K562 (cell line): ENCODE data around the gene ERAL1. TPM values are rescaled to one million over a fixed set of nuclear protein-coding genes. Genes with fewer than 3 reads are reported as not detected.
A peak's percentile ranks its signal among the peaks of the same experiment; 100 is the strongest.

Experiments
- ATAC-seq: fragments of 200-7000 bp; cut with Tn5 transposase; 3 replicates; pipeline ENCODE4 v1.9.1; 2020; ENCODE audit warnings: moderate library complexity
- BruUV-seq: library from RNA; stranded (reverse); fragments of 400-500 nt; replicated peaks from 2 replicates; lab custom pipeline; 2021; lab: Mats Ljungman, UMichigan
- CTCF ChIA-PET: fragments of 300-600 bp; formaldehyde crosslinking; extraction: SDS; loops from one replicate; lab custom pipeline; 2021; ENCODE audit warnings: low intra/inter-chr PET ratio; lab: Yijun Ruan, JAX
- POLR2A ChIA-PET: fragments of 300-600, 350-650 bp; sonication (Branson Sonifier 250); formaldehyde crosslinking; extraction: SDS; loops from one replicate; lab custom pipeline; 2021; ENCODE audit warnings: antibody characterized with exemption, inconsistent platforms; lab: Yijun Ruan, JAX
- DNase-seq, 4 experiments: peaks; one replicate each; pipeline versions ENCODE4 v3.0.0 to v3.0.0-alpha.2; 2011 to 2018; ENCODE audit warnings: low spot score in 3 of 4, mixed read lengths in 3 of 4; ENCODE audit errors: extremely low read depth in 1 of 4
- FAIRE-seq: peaks from 2 replicates; lab custom pipeline; 2011; peaks lifted over from hg19 to GRCh38; lab: Jason Lieb, UNC
- H2AFZ ChIP-seq: 2 replicates; pipeline ENCODE4 v1.6.0; 2011; ENCODE audit warnings: low read depth, low read length, control low read depth, inconsistent platforms
- H3K27ac ChIP-seq: fragments of 200-600 bp; 3 replicates; pipeline ENCODE4 v1.8.0; 2011; ENCODE audit warnings: low read depth, mild to moderate bottlenecking, control low read depth, inconsistent platforms, low read length, moderate library complexity, mixed read lengths; ENCODE audit errors: extremely low read depth
- H3K27me3 ChIP-seq, 2 experiments: fragments of 300-600 bp in 1 of 2; 2 replicates in 1 of 2; 3 replicates in 1 of 2; pipeline versions ENCODE4 v1.6.0 to v1.8.0; 2011; ENCODE audit warnings: inconsistent platforms in 2 of 2, low read length in 2 of 2, mild to moderate bottlenecking in 1 of 2, mixed read lengths in 1 of 2, moderate library complexity in 1 of 2; ENCODE audit not compliant: control insufficient read depth in 2 of 2, insufficient read depth in 2 of 2
- H3K36me3 ChIP-seq: fragments of 300-600 bp; 3 replicates; pipeline ENCODE4 v1.8.0; 2011; ENCODE audit warnings: mild to moderate bottlenecking, low read length, inconsistent platforms; ENCODE audit not compliant: control insufficient read depth, insufficient read depth
- H3K4me1 ChIP-seq, 2 experiments: fragments of 200-600 bp in 1 of 2; replicated peaks in 1 of 2; 2 replicates in 1 of 2; 3 replicates in 1 of 2; pipeline versions ENCODE4 v1.5.1 to v1.8.0; 2011; ENCODE audit warnings: inconsistent platforms in 2 of 2, low read length in 2 of 2, mild to moderate bottlenecking in 1 of 2, mixed read lengths in 1 of 2, moderate library complexity in 1 of 2; ENCODE audit not compliant: control insufficient read depth in 2 of 2, insufficient read depth in 2 of 2
- H3K4me2 ChIP-seq: 2 replicates; pipeline ENCODE4 v1.6.1; 2011; ENCODE audit warnings: low read length, control low read depth, inconsistent platforms, mixed read lengths; ENCODE audit not compliant: insufficient read depth
- H3K4me3 ChIP-seq: fragments of 200-600 bp; sonication (generic), shearing (Covaris generic); 2 replicates; pipeline ENCODE4 v1.5.1; 2016; ENCODE audit warnings: control low read depth, inconsistent platforms
- H3K79me2 ChIP-seq: fragments of 200-600 bp; 3 replicates; pipeline ENCODE4 v1.8.0; 2011; ENCODE audit warnings: low read length, inconsistent platforms; ENCODE audit not compliant: control insufficient read depth, insufficient read depth
- H3K9ac ChIP-seq, 2 experiments: 2 replicates each; pipeline versions ENCODE4 v1.6.0 to v1.6.1; 2011; ENCODE audit warnings: low read depth in 2 of 2, low read length in 2 of 2, control low read depth in 1 of 2, inconsistent platforms in 1 of 2, mild to moderate bottlenecking in 1 of 2, mixed read lengths in 1 of 2; ENCODE audit not compliant: insufficient read depth in 1 of 2
- H3K9me1 ChIP-seq: one replicate; pipeline ENCODE4 v1.6.0; 2011; ENCODE audit warnings: inconsistent platforms, mild to moderate bottlenecking, low read length, moderate library complexity; ENCODE audit not compliant: control insufficient read depth, insufficient read depth
- H3K9me3 ChIP-seq: replicated peaks from 2 replicates; pipeline ENCODE4 v1.5.1; 2011; ENCODE audit warnings: low read depth, low read length, inconsistent platforms; ENCODE audit not compliant: control insufficient read depth, insufficient read depth
- H4K20me1 ChIP-seq: replicated peaks from 2 replicates; pipeline ENCODE4 v1.6.1; 2011; ENCODE audit warnings: low read length, inconsistent platforms, mixed read lengths; ENCODE audit not compliant: control insufficient read depth, insufficient read depth
- ARID4B ChIP-seq: sonication (generic); formaldehyde crosslinking; IDR thresholded peaks from 2 replicates; pipeline ENCODE4 v1.8.0; 2022; ENCODE audit warnings: mild to moderate bottlenecking, missing genetic modification reagents
- ATF3 ChIP-seq, 2 experiments: fragments of 450-650 bp in 1 of 2; sonication (generic) in 1 of 2; formaldehyde crosslinking in 1 of 2; IDR thresholded peaks in 1 of 2; conservative IDR thresholded peaks in 1 of 2; 2 replicates each; pipeline versions ENCODE4 v1.6.1 to v1.8.1; 2016 to 2023; ENCODE audit warnings: mild to moderate bottlenecking in 2 of 2, moderate library complexity in 2 of 2, inconsistent platforms in 1 of 2, missing genetic modification reagents in 1 of 2
- ILF3 ChIP-seq: fragments of 450-650 bp; IDR thresholded peaks from 2 replicates; pipeline ENCODE4 v1.6.1; 2018; ENCODE audit warnings: antibody characterized with exemption, mild to moderate bottlenecking, moderate library complexity, borderline replicate concordance
- RREB1 ChIP-seq: fragments of 250-450 bp; sonication (Bioruptor Pico); IDR thresholded peaks from 2 replicates; pipeline ENCODE4 v1.4.0; 2020
- U2AF2 ChIP-seq: fragments of 200-400 bp; formaldehyde crosslinking; optimal IDR thresholded peaks from 2 replicates; pipeline ENCODE3; 2017; ENCODE audit warnings: low read depth, mild to moderate bottlenecking, low read length
- ZNF140 ChIP-seq: fragments of 250-450 bp; sonication (Bioruptor Pico); IDR thresholded peaks from 2 replicates; pipeline ENCODE4 v1.8.0; 2021; ENCODE audit warnings: moderate library complexity, mild to moderate bottlenecking, inconsistent platforms
- ZSCAN29 ChIP-seq: fragments of 450-650 bp; IDR thresholded peaks from 2 replicates; pipeline ENCODE4 v1.6.1; 2017
- WGBS: fragments of 100-300 bp; shearing (Covaris generic); methylation state at CpG from one replicate; pipeline ENCODE4 v1.1.6; 2016; ENCODE audit warnings: low coverage, mixed read lengths; ENCODE audit not compliant: insufficient coverage; ENCODE audit errors: missing lambda C conversion rate; 5-methylcytosine and 5-hydroxymethylcytosine counted together
- in situ Hi-C: fragments of 300-500 bp; cut with MboI; formaldehyde crosslinking; loops from 4 replicates; pipeline ENCODE4 v1.15.0; 2018; ENCODE audit warnings: inconsistent platforms, mixed read lengths
- intact Hi-C: fragments of 100-400 bp; cut with micrococcal nuclease; formaldehyde crosslinking; loops from 2 replicates; pipeline ENCODE4 v1.14.2; 2022
- polyA plus RNA-seq, 8 experiments: library from polyadenylated mRNA; depleted of rRNA in 4 of 8; stranded (reverse) in 5 of 8; unstranded in 3 of 8; fragments of >200 nt; fragmentation: Nextera tagmentation in 2 of 8; fragmentation: Illumina TruSeq in 1 of 8; extraction: Ambion mirVana in 2 of 8; extraction: Trizol in 1 of 8; gene quantifications; 2 replicates each; pipeline versions ENCODE4 v1.2.1 to v1.2.3, GENCODE V29; 2011 to 2014; ENCODE audit warnings: inconsistent platforms in 1 of 8, missing spikeins in 1 of 8
- total RNA-seq, 7 experiments: library from RNA; depleted of rRNA in 6 of 7; stranded (reverse); fragments of >200 nt in 6 of 7; fragmentation: Illumina TruSeq in 2 of 7; extraction: Trizol in 2 of 7; gene quantifications; 2 replicates each; pipeline versions ENCODE4 v1.2.1 to v1.2.3, GENCODE V29; 2011 to 2021; ENCODE audit warnings: low replicate concordance in 1 of 7

The ERAL1 gene
- total and polyA plus RNA-seq, 9 of the 15 experiments (the other 6 are each of a cell fraction or from before 2014, with no cell fraction given) = 37.5 to 351 (median 106) TPM

GRCh38 chr17:28902819-28903545 lies 48.2 kb downstream of the ERAL1 start, which contains the start of gene DHRS13:
Gene DHRS13, minus strand, starts transcription at chr17:28903079. Its CDS starts 135 bp downstream, at chr17:28902944.
- BruUV-seq = no TSS peak
- Histone ChIP-seq H3K4me2 (peak within 1 kb of the TSS; percentile 92), H2AFZ (peak within 1 kb of the TSS; percentile 89), H3K9me3 (no peaks in the 10 kb centered on the region), H3K79me2 (peaks cover 39% of the 10 kb centered on the region), H4K20me1 (0 out of 2 replicates have a peak, but pooled peaks cover 6% of the 10 kb centered on the region), H3K27ac (peak within 1 kb of the TSS; percentile 85), H3K9me1 (no peaks in the 10 kb centered on the region), H3K4me1 (peaks cover 69 to 72% of the 10 kb centered on the region in 2 experiments; a peak in 4 of 5 replicates), H3K27me3 (no peaks in the 10 kb centered on the region), H3K36me3 (peaks cover 62% of the 10 kb centered on the region), H3K4me3 (peak within 1 kb of the TSS; percentile 81), H3K9ac (peak within 1 kb of the TSS; percentile 89 to 91)
- in situ Hi-C loops = no loop called here
- ChIA-PET CTCF (interaction anchor here (1.1 to 2.4 kb wide), 2 partner anchors 153 to 176 kb away, joined by 3 to 14 read pairs; partner anchors contain the start of gene TLCD1), POLR2A (interaction anchor here (0.6 to 2.4 kb wide), 4 partner anchors 28 to 176 kb away, joined by 3 to 9 read pairs (median 4); partner anchors contain the start of gene TLCD1)
- WGBS = 2% methylated on average over 51 of the region's 55 CpGs
- DNase-seq (peak; percentile 95 to 98 (median 96)), FAIRE-seq (peak; percentile 78), ATAC-seq (peak; percentile 88)
- intact Hi-C loops = loop anchor here (2.0 to 10.0 kb wide), 6 partner anchors 41 to 308 kb away; partner anchors contain the start of genes PHF12, SPAG5 and TLCD1
- TF ChIP-seq ATF3 (IDR thresholded peaks at IDR 0.05) (no peak), ATF3 (CRISPR knock-in tag; conservative IDR thresholded peaks at IDR 0.05) (no peak; the same call in 1 of the 2 replicates), ARID4B (CRISPR knock-in tag) (peak; percentile 90), RREB1 (0 out of 2 replicates have a peak, but pooled peaks have one; percentile 46), U2AF2 (no peak), ZNF140 (CRISPR knock-in tag) (no peak), ZSCAN29 (no peak), ILF3 (peak; percentile 92)
